GOT3 (cell line): ENCODE data around the gene GRIP2.
"Not testable (repeated sequence)": the region's sequence is repeated elsewhere in the genome, so short reads cannot be mapped to it uniquely, and the experiment has no call there.

ENCODE experiments used
- DNase-seq: peaks from one replicate; lab custom pipeline; 2025; ENCODE audit warnings: mixed read lengths; lab: John Stamatoyannopoulos, UW

Gene GRIP2

GRCh38 chr3:14520149-14520548 is 20.0 kb downstream of the GRIP2 start:
- no peak for DNase-seq

- DNase-seq = no peak
Observed at GRCh38 chr3:14519406-14519805, 20.7 kb downstream of the GRIP2 start.

- DNase-seq = no peak
Observed at GRCh38 chr3:14518893-14519292, 21.2 kb downstream of the GRIP2 start.

GRCh38 chr3:14518432-14518802 is 21.7 kb downstream of the GRIP2 start:
- no peak for DNase-seq

DNA sequence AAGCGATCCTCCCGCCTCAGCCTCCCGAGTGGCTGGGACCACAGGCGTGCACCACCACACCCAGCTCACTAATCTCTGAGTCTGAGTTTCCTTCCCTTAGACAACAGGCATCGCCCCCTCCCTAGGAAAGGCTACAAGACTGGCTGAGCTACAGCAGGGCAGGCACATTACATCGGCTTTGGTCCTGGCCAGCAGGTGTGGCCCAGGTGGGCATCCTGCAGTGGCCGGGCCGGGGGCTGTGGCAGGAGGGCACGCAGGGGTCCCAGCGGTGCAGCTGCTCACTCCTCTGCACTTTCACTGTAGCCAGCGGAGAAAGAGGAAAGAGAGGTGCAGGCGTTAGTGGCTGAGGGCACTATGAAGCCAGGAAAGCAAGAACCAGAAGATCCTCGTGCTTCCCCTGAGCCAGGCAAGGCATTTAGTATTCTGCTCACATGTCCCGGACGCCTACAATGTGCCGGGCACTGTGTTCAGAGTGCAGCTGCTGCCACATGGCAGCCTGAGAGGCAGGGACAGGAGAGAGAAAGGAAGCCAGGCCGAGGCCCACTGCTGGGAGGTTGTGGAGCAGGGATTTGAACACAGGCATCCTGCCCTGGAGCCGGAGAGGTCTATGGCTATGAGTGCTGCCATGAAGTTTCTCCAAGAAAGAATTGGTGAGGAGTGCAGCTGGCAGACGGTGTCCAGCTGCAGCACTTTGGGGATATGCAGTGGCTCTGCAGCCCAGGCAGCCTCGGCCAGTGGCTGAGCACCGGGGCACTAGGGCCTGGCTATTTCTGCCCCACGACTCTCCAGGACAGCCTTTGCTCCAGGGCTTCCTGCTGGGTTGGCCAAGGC is 22.3 kb downstream of the GRIP2 start:
- DNase-seq = no peak

DNA sequence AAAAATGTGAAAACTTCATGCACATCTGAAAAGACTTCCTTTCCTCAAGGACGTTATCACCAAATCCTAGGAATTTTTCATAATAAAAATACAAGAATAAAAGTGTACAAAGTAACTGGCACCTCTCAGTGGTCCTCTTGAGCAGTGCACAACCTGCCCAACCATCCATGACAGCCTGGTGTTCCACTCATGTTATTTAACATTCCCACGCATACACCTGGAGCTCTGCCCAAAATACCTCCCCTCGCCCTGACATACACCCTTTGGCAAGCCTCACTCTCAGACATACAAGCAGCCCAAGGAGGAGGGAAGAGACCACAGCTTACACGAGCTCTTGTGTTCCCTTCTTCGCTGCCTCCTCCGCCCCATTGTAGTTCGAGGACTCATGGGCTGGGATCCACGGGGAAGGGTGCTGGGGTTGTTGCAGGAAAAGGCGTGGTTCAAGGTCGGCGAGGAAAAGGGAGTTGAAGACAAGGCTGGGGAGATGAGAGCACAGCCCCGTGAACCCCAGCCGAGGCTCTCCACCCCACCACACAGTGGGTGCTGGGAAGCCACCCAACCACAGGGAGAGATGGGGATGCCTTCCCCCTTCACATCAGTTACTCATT is 23.3 kb downstream of the GRIP2 start:
- no peak for DNase-seq

GRCh38 chr3:14515526-14515925 is 24.6 kb downstream of the GRIP2 start:
- not testable (repeated sequence) for DNase-seq

DNA sequence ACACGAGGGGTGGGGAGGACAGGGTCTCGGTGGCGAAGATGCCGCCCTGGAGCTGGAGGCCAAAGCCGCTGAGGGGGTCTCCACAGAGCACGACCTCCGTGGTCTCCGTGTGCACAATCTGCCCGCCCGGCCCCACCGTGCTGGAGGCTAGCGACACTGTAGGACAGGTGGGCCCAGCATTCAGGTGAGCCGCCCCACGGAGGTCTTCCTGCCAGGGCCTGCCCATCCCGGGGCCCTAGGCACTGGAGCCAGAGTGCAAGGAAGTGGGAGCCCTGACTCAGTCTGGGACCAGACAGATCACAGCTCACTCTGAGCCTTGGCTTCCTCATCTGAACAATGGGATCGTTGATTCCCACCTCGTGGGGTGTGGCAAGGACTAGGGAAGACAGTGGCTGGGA is 25.8 kb downstream of the GRIP2 start:
- DNase-seq = no peak

GRCh38 chr3:14513566-14514322 is 26.4 kb downstream of the GRIP2 start:
- DNase-seq = no peak

GRCh38 chr3:14512942-14513327 is 27.2 kb downstream of the GRIP2 start:
- no peak for DNase-seq

- no peak for DNase-seq
Observed at GRCh38 chr3:14512281-14512941, 27.7 kb downstream of the GRIP2 start.

DNA sequence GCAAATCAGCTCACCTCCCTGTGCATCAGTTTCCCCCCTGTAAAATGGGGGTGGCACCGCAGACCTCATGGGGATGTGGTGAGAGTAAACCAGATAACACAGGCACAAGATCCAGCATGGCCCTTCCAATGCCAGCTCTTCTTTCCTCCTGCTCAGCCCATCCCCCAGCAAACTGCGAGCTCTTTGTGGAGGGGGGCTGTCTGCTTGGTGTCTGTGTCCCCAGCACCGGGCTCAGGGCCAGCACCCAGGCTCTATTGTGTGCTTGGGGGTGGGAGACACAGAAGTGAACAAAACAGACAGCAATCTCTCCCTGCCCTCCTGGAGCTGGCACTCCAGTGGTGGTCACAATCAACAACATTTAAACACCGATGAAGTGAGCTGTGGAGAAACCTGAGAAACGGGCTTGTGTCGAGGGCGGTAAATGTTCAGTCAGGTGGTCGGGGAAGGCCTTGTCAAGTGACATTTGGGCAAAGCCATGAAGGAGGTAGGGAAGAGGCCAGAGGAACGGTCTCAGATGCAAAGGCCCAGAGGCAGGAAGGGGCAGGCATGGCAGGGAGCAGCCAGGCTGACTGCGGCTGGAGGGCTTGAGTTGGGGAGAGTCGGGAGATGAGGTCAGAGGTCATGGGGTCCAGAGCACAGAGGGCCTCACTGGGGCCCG is 28.4 kb downstream of the GRIP2 start:
- DNase-seq = no peak

DNA sequence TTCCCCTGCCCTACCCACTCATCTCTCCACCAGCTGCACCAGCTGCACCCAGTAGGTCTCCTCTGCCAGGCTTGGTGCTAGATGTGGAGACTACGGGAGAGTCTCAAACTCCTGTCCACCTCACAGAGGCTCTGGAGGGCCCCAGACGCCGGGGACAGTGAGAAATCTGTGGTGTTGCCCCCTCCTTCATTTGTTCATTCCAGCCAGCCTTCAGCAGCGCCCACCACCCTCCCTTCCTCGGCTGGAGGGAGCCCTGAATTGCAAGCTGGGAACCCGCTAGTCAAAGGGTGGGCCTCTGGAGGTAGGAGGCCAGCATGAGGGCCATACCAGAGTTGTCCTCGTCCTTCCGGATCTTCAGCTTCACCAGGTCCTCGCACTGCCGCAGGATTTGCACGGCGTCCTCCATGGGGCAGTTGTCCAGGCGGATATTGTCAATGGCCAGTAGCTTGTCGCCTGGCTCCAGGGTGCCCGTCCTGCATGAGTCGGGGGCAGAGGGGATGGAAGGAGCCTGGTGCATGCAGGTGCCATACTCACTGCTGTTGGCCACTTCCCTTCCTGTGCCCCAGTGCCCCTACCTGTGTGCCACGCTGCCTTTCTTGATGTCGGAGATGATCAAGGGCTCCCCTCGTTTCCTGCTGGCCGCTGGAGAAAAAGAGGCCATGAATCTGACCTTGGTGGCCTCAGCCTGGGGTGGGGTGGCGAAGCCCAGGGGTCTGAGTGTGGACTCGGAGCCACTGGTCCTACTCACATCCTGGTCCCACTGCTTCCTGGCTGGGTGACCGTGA is 29.1 kb downstream of the GRIP2 start:
- no peak for DNase-seq

- no peak for DNase-seq
Observed at GRCh38 chr3:14509796-14510100, 30.4 kb downstream of the GRIP2 start.

DNA sequence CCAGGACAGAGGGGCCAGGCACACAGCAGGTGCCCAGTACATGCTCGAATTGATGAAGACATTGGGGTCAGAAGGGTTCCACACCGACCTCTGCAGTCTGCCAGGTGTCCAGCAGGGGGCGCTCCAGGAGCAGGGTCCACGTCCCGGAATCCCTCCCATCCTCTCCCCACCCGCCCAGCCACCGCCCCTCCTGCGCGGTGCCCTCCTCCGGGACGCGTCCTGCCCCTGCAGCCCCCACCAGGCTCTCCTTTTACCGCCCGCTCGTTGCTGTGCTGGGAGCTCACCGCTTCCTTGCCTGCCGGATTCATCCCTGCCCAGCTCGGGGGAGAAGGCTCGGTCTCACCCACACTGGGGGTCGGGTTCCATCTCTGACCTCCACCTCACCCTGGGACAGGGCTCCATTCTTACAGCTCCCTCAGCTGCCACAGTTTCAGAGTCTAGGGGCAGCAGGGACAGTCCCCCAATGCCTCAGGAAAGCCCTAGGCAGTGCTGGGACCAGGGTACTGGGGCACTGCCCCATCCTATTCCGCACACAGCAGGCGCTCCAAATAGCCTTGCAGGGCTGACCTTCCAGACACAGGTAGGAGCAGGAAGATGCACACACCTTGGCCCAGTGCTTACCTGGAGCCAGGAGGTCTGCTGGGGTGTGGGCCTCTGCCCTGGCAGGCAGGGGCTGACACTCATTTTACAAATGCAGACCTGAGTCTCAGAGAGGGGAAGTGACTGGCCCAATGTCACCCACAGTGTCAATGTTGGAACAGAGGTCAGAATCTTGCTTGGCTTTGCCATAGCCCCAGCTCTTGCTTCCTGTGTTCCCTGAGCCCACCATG is 31.0 kb downstream of the GRIP2 start:
- no peak for DNase-seq

GRCh38 chr3:14508505-14508819 is 31.7 kb downstream of the GRIP2 start:
- DNase-seq = no peak

DNA sequence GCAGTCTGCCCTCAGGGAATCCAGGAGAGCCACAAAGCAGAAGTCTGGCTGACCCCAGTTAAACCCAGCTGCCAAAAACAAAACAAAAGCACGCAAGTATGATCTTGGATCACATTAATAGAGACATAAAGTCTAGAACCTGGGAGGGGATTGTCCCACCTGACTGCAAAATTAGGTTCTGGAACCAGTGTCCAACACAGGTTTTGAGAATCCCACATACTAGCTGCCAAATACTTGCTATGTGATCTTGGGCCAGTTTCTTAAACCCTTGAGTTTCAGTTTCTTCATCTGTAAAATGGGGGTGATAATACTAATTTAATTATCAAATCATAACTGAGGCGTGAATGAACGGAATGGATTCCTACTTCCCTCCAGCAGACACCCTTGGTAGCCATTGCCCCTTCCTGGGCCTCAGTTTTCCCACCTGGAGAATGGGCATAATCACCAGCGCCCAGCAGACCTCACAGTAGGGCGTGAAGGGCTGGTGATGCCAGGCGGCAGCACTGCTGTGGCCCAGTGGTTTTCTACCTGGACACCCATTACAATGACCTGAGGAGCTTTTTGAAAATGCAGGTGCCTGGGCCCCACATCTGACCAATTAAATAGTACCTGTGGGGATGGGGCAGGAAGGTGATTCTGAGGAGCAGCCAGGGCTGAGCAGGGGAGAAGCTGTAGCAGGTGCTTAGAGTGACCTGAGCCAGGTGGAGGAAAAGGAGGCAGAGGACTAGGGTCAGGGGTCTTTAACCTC is 32.2 kb downstream of the GRIP2 start:
- no peak for DNase-seq

- no peak for DNase-seq
Observed at GRCh38 chr3:14507305-14507741, 32.8 kb downstream of the GRIP2 start.

GRCh38 chr3:14506626-14507304 is 33.4 kb downstream of the GRIP2 start:
- DNase-seq = no peak
